Breast epithelium (tissue), 4 donors: ENCODE data around the gene LRIG2. TPM values are rescaled to one million over a fixed set of nuclear protein-coding genes. Genes with fewer than 3 reads are reported as not detected.

ENCODE experiments used
- DNase-seq, 2 donors: peaks; one replicate each; pipeline ENCODE4 v3.0.0-alpha.2; 2019; ENCODE audit warnings: low spot score in 2 of 2
- H3K27ac ChIP-seq, 2 donors: fragments of 200-600 bp; sonication (generic) in 1 of 2; one replicate each; pipeline ENCODE4 v1.5.1; 2016 to 2019; ENCODE audit warnings: mild to moderate bottlenecking in 1 of 2
- H3K27me3 ChIP-seq, 2 donors: fragments of 200-600 bp; sonication (generic) in 1 of 2; one replicate each; pipeline versions ENCODE4 v1.5.1 to v1.6.0; 2017 to 2019; ENCODE audit warnings: control low read depth in 1 of 2, mild to moderate bottlenecking in 1 of 2
- H3K36me3 ChIP-seq: fragments of 200-600 bp; one replicate; pipeline ENCODE4 v1.5.1; 2019
- H3K4me1 ChIP-seq, 2 donors: fragments of 200-600 bp; sonication (generic); one replicate each; pipeline ENCODE4 v1.5.1; 2016 to 2019; ENCODE audit warnings: control low read depth in 1 of 2
- H3K4me3 ChIP-seq, 3 donors: fragments of 200-600 bp; sonication (generic); 1 replicate in 2 of 3; 2 replicates in 1 of 3; pipeline ENCODE4 v1.5.1; 2016 to 2019; ENCODE audit warnings: mild to moderate bottlenecking in 3 of 3, moderate library complexity in 2 of 3
- H3K9me3 ChIP-seq, 2 donors: fragments of 200-600 bp; sonication (generic) in 1 of 2; one replicate each; pipeline ENCODE4 v1.5.1; 2016 to 2019; ENCODE audit warnings: control low read depth in 1 of 2
- CTCF ChIP-seq, 3 donors: fragments of 450-650 bp; IDR thresholded peaks; one replicate each; pipeline ENCODE4 v1.5.1; 2016 to 2017; ENCODE audit warnings: antibody characterized with exemption in 3 of 3, mild to moderate bottlenecking in 3 of 3, moderate library complexity in 3 of 3
- POLR2A ChIP-seq: fragments of 450-650 bp; IDR thresholded peaks from one replicate; pipeline ENCODE4 v1.6.1; 2016; ENCODE audit warnings: antibody characterized with exemption, mild to moderate bottlenecking, moderate library complexity
- POLR2AphosphoS5 ChIP-seq, 3 donors: sonication (generic); formaldehyde crosslinking; IDR thresholded peaks; one replicate each; pipeline ENCODE4 v1.6.1; 2017; ENCODE audit warnings: antibody characterized with exemption in 3 of 3
- intact Hi-C: fragments of 100-400 bp; cut with DNase I; formaldehyde crosslinking; loops from one replicate; pipeline ENCODE4 v1.15.1; 2023; ENCODE audit warnings: low total_unique reads
- total RNA-seq, 3 donors: library from RNA; depleted of rRNA; stranded (reverse); fragments of >200 nt; gene quantifications; one replicate each; pipeline ENCODE4 v1.1.0, GENCODE V29; 2016

Gene LRIG2
- total RNA-seq, 3 donors from 2014 or later: 20.0 to 39.8 (median 24.3) TPM

- Histone ChIP-seq H3K27ac (peak overlapping the region; percentile 4 to 40), H3K27me3 (no peaks in the 10 kb centered on the region), H3K36me3 (no peaks in the 10 kb centered on the region), H3K9me3 (no peaks in the 10 kb centered on the region), H3K4me1 (no peaks in the 10 kb centered on the region), H3K4me3 (no peak overlapping the region)
- TF ChIP-seq CTCF (IDR thresholded peaks at IDR 0.05) (no peak), POLR2A (no peak), POLR2AphosphoS5 (IDR thresholded peaks at IDR 0.05) (no peak)
- DNase-seq: no peak
- intact Hi-C loops: loop anchor here (10.0 kb wide), 1 partner anchor 533 kb away; no protein-coding TSS in a partner anchor
Observed at GRCh38 chr1:113141650-113142473, 68.9 kb downstream of the LRIG2 start.

- no peak overlapping the region for H3K4me3 ChIP-seq
Observed at GRCh38 chr1:113142791-113143190, 69.8 kb downstream of the LRIG2 start.

GRCh38 chr1:113146242-113147072 is 73.5 kb downstream of the LRIG2 start:
- no peaks in the 10 kb centered on the region for H3K36me3 ChIP-seq
- no peaks in the 10 kb centered on the region for H3K9me3 ChIP-seq
- H3K4me1 ChIP-seq: no peaks in the 10 kb centered on the region
- H3K4me3 ChIP-seq: no peak overlapping the region
- intact Hi-C loops: loop anchor here (10.0 kb wide), 1 partner anchor 528 kb away; no protein-coding TSS in a partner anchor
- TF ChIP-seq POLR2AphosphoS5 (IDR thresholded peaks at IDR 0.05): no peak
- no peak for TF ChIP-seq POLR2A
- no peak for TF ChIP-seq CTCF (IDR thresholded peaks at IDR 0.05)
- no peak overlapping the region for H3K27ac ChIP-seq
- no peak for DNase-seq
- H3K27me3 ChIP-seq: no peaks in the 10 kb centered on the region

More at GRCh38 chr1:113142791-113143190, 69.8 kb downstream of the LRIG2 start:
- H3K9me3 ChIP-seq: no peaks in the 10 kb centered on the region
- intact Hi-C loops: loop anchor here (10.0 kb wide), 1 partner anchor 532 kb away; no protein-coding TSS in a partner anchor
- no peaks in the 10 kb centered on the region for H3K4me1 ChIP-seq
- no peaks in the 10 kb centered on the region for H3K36me3 ChIP-seq
- H3K27me3 ChIP-seq: no peaks in the 10 kb centered on the region
- TF ChIP-seq POLR2A (no peak), POLR2AphosphoS5 (IDR thresholded peaks at IDR 0.05) (no peak), CTCF (IDR thresholded peaks at IDR 0.05) (no peak)
- no peak for DNase-seq
- H3K27ac ChIP-seq: peak overlapping the region; percentile 4 to 40

GRCh38 chr1:113147073-113147625 is 74.2 kb downstream of the LRIG2 start:
- Histone ChIP-seq H3K4me3 (no peak overlapping the region), H3K36me3 (no peaks in the 10 kb centered on the region), H3K9me3 (no peaks in the 10 kb centered on the region), H3K27ac (no peak overlapping the region), H3K27me3 (no peaks in the 10 kb centered on the region), H3K4me1 (no peaks in the 10 kb centered on the region)
- no peak for TF ChIP-seq POLR2AphosphoS5 (IDR thresholded peaks at IDR 0.05)
- TF ChIP-seq CTCF (IDR thresholded peaks at IDR 0.05): no peak
- no peak for TF ChIP-seq POLR2A
- intact Hi-C loops: loop anchor here (10.0 kb wide), 1 partner anchor 528 kb away; no protein-coding TSS in a partner anchor
- no peak for DNase-seq
